ENCODE results near the gene HBG1.

DNA sequence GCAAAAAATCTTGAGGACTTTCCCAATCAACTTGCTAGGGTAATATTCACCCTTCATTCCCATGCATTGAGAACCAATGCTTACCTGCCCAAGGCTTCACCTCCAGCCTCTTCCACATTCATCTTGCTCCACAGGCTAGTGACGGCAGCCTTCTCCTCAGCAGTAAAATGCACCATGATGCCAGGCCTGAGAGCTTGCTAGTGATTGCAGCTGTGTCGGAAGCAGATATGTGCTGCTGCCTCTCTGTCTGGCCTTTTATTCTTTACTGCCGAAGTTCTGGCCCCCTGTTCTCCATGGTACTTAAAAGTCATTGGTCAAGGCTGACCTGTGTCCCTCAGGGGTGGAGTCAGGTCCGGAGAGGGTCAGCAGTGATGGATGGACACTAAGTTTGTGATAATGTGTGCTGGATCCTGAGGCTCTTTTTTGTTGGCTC, 20.1 kb upstream of the HBG1 start, which contains the start of gene HBE1:
- TF ChIP-seq, protein P1, sequence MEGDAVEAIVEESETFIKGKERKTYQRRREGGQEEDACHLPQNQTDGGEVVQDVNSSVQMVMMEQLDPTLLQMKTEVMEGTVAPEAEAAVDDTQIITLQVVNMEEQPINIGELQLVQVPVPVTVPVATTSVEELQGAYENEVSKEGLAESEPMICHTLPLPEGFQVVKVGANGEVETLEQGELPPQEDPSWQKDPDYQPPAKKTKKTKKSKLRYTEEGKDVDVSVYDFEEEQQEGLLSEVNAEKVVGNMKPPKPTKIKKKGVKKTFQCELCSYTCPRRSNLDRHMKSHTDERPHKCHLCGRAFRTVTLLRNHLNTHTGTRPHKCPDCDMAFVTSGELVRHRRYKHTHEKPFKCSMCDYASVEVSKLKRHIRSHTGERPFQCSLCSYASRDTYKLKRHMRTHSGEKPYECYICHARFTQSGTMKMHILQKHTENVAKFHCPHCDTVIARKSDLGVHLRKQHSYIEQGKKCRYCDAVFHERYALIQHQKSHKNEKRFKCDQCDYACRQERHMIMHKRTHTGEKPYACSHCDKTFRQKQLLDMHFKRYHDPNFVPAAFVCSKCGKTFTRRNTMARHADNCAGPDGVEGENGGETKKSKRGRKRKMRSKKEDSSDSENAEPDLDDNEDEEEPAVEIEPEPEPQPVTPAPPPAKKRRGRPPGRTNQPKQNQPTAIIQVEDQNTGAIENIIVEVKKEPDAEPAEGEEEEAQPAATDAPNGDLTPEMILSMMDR (IDR thresholded peaks at IDR 0.05) = no peak
- TF ChIP-seq EP300 (IDR thresholded peaks at IDR 0.05) = no peak
- TF ChIP-seq POLR2A (IDR thresholded peaks at IDR 0.05; ENCODE audit: low read depth) = no peak
- TF ChIP-seq POLR2AphosphoS5 (IDR thresholded peaks at IDR 0.05) = no peak

All from esophagus muscularis mucosa (tissue), 4 donors.